AG10803 (cell line): ENCODE data around the gene MRAP2.

Experiments used
- DNase-seq: peaks from one replicate; pipeline ENCODE4 v3.0.0; 2010; ENCODE audit warnings: low read depth
- H3K4me3 ChIP-seq: 2 replicates; pipeline ENCODE4 v1.5.1; 2011; ENCODE audit warnings: mild to moderate bottlenecking, low read length, control low read depth
- CTCF ChIP-seq: conservative IDR thresholded peaks from 2 replicates; pipeline ENCODE4 v1.5.1; 2011; ENCODE audit warnings: mild to moderate bottlenecking, low read length, control low read depth, inconsistent platforms

Gene MRAP2

GRCh38 chr6:84086056-84086455 lies 52.5 kb downstream of the MRAP2 start:
- TF ChIP-seq CTCF: no peak

GRCh38 chr6:84086545-84087429 lies 53.2 kb downstream of the MRAP2 start:
- H3K4me3 ChIP-seq: no peak overlapping the region
- DNase-seq: no peak
- no peak for TF ChIP-seq CTCF

More at GRCh38 chr6:84086056-84086455, 52.5 kb downstream of the MRAP2 start:
- DNase-seq: no peak
- H3K4me3 ChIP-seq: no peak overlapping the region

DNA sequence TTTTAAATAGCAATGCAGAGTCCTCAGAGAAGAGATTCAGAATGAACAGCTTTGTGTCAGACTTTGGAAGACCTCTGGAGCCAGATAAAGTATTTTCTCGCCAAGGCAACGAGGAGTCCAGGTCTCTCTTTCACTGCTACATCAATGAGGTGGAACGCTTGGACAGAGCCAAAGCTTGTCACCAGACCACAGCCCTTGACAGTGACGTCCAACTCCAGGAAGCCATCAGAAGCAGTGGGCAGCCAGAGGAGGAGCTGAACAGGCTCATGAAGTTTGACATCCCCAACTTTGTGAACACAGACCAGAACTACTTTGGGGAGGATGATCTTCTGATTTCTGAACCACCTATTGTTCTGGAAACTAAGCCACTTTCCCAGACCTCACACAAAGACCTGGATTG lies 55.5 kb downstream of the MRAP2 start:
- DNase-seq: no peak
- no peak overlapping the region for H3K4me3 ChIP-seq
- TF ChIP-seq CTCF: no peak

- no peak overlapping the region for H3K4me3 ChIP-seq
- TF ChIP-seq CTCF: no peak
- DNase-seq: no peak
Observed at GRCh38 chr6:84089552-84089951, 56.0 kb downstream of the MRAP2 start.

DNA sequence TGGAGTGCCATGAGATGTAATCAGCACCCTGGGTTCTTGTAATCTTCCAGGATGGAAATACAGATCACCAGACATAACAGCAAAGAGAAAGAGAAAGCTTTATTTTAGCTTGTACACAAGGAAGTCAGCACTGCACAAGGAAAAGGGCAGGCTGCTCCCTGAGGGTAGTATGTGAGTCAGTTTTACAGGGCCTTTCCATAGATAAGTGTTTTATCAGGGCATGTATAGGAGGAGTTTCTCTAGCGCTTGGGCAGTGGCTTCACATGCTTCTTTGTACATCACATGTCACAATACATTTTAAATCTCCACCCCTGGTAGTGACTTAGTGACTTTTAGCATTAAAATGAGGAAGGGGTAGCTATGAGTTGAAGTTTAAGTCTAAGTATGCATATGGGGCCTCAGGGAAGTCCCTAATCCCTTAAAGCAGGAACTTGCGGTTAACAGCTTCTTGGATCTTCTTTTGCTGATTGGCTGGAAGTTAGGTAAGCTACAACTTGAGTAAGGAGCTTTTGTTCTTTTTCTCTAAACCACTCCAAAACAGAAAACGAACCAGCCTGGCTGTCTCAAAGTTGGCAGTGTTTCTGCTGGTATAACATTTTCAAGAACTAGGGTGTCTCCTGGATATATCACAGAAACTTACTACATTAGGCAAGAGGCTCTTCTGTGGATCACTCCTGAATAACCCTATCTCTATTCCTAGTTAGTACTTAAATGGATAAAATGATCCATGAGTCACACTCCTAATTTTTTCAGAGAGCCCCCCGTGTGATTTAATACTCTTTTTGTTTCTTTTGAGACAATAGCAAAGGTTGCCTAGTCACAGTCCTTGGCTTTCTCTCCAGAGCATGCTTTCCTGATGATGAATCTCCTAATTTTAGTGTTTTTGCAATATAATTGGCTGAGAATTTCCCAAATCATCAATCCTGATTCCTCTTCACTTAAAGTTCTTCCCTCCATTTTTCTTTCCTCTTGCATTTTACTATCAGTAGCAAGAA lies 60.2 kb downstream of the MRAP2 start:
- no peak overlapping the region for H3K4me3 ChIP-seq
- no peak for TF ChIP-seq CTCF
- peak; percentile 29 for DNase-seq

DNA sequence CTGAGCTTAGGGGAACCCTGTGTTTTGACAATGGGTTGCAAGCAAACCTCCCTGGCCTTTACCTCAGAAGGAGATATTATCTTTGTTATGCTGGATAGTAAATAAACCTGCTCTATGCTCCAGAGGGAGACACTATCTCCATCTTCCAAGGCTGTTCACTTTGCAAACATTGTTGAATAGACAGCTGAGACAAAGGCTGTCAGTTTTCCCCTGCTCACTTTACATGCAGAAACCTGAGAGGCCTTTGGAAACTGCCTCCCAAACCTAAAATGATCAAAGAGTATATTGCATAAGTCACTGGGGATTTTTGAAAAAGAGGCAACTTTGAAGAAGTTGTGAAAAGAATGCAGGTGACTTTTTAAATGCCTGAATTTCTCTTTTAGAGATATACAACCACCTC lies 61.6 kb downstream of the MRAP2 start:
- no peak overlapping the region for H3K4me3 ChIP-seq
- TF ChIP-seq CTCF: no peak

More for the DNA sequence above, 61.6 kb downstream of the MRAP2 start:
- no peak for DNase-seq
